ENCODE results near the gene SMG6. TPM values are rescaled to one million over a fixed set of nuclear protein-coding genes. Genes with fewer than 3 reads are reported as not detected.

SMG6 gene
- total RNA-seq, 1 experiment from 2014 or later, result 36.1 TPM

- intact Hi-C loops (cut with micrococcal nuclease; ENCODE audit: unreplicated experiment), result no loop called here
- ChIA-PET POLR2A (ENCODE audit: low non-redundant PET) (no interaction called here), CTCF (no interaction called here)
- TF ChIP-seq EZH2 (IDR thresholded peaks at IDR 0.05; ENCODE audit: borderline replicate concordance, low read depth, low read length, poor library complexity, severe bottlenecking), result no peak
- TF ChIP-seq, protein P1, sequence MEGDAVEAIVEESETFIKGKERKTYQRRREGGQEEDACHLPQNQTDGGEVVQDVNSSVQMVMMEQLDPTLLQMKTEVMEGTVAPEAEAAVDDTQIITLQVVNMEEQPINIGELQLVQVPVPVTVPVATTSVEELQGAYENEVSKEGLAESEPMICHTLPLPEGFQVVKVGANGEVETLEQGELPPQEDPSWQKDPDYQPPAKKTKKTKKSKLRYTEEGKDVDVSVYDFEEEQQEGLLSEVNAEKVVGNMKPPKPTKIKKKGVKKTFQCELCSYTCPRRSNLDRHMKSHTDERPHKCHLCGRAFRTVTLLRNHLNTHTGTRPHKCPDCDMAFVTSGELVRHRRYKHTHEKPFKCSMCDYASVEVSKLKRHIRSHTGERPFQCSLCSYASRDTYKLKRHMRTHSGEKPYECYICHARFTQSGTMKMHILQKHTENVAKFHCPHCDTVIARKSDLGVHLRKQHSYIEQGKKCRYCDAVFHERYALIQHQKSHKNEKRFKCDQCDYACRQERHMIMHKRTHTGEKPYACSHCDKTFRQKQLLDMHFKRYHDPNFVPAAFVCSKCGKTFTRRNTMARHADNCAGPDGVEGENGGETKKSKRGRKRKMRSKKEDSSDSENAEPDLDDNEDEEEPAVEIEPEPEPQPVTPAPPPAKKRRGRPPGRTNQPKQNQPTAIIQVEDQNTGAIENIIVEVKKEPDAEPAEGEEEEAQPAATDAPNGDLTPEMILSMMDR (conservative IDR thresholded peaks at IDR 0.05; ENCODE audit: low read depth, low read length), result no peak
- Histone ChIP-seq H3K27ac (ENCODE audit: low read depth, low read length, poor library complexity, severe bottlenecking) (no peak overlapping the region), H3K4me1 (ENCODE audit: insufficient read depth, low read length, poor library complexity, severe bottlenecking) (peaks cover 12% of the 10 kb centered on the region), H3K36me3 (ENCODE audit: insufficient read depth, low read length, poor library complexity, severe bottlenecking) (no peaks in the 10 kb centered on the region), H3K4me3 (ENCODE audit: low read depth, low read length, poor library complexity, severe bottlenecking) (no peak overlapping the region), H3K9me3 (ENCODE audit: low read depth, low read length, poor library complexity, severe bottlenecking) (no peaks in the 10 kb centered on the region), H3K27me3 (replicated peaks; ENCODE audit: insufficient read depth, low read depth, low read length, poor library complexity) (peaks cover 13% of the 10 kb centered on the region)
- BruUV-seq (replicated peaks), result no TSS peak
- DNase-seq (ENCODE audit: low spot score), result no peak
Observed at GRCh38 chr17:2020721-2021120, 282.9 kb downstream of the SMG6 start.

DNA sequence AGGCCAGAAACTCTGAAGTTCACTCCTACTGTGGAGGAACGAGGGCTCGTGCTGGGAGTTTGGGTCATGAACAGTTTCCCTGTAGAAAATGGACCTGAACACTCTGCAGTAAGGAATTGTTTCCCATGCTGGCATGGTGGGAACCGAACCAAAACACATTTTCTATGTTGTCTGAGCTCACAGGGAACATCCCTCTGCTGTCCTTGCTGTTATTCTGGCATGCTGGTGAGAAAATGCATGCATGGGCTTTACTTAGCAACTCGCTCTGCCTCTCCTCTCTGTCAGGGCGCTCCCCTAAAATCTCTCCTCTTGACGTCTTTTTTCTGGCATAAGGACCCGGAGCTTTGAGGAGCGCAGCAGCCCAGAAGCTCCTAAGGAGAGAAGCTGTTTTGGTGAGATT lies 283.9 kb downstream of the SMG6 start:
- peaks cover 10% of the 10 kb centered on the region for H3K4me1 ChIP-seq (ENCODE audit: insufficient read depth, low read length, poor library complexity, severe bottlenecking)
- H3K4me3 ChIP-seq (ENCODE audit: low read depth, low read length, poor library complexity, severe bottlenecking), result no peak overlapping the region
- CTCF ChIA-PET, result interaction anchor here (0.6 kb wide), 1 partner anchor 22 kb away, joined by 4 read pairs; no protein-coding TSS in a partner anchor
- H3K36me3 ChIP-seq (ENCODE audit: insufficient read depth, low read length, poor library complexity, severe bottlenecking), result no peaks in the 10 kb centered on the region
- intact Hi-C loops (cut with micrococcal nuclease; ENCODE audit: unreplicated experiment), result no loop called here
- no peak overlapping the region for H3K27ac ChIP-seq (ENCODE audit: low read depth, low read length, poor library complexity, severe bottlenecking)
- H3K9me3 ChIP-seq (ENCODE audit: low read depth, low read length, poor library complexity, severe bottlenecking), result no peaks in the 10 kb centered on the region
- DNase-seq (ENCODE audit: low spot score), result no peak
- TF ChIP-seq EZH2 (IDR thresholded peaks at IDR 0.05; ENCODE audit: borderline replicate concordance, low read depth, low read length, poor library complexity, severe bottlenecking), result no peak
- TF ChIP-seq, protein P1 (conservative IDR thresholded peaks at IDR 0.05; ENCODE audit: low read depth, low read length), result no peak
- POLR2A ChIA-PET (ENCODE audit: low non-redundant PET), result no interaction called here
- H3K27me3 ChIP-seq (replicated peaks; ENCODE audit: insufficient read depth, low read depth, low read length, poor library complexity), result peaks cover 10% of the 10 kb centered on the region
- BruUV-seq (replicated peaks), result no TSS peak

GRCh38 chr17:2018716-2019510 lies 284.7 kb downstream of the SMG6 start:
- POLR2A ChIA-PET (ENCODE audit: low non-redundant PET), result no interaction called here
- TF ChIP-seq, protein P1 (conservative IDR thresholded peaks at IDR 0.05; ENCODE audit: low read depth, low read length), result no peak
- TF ChIP-seq EZH2 (IDR thresholded peaks at IDR 0.05; ENCODE audit: borderline replicate concordance, low read depth, low read length, poor library complexity, severe bottlenecking), result no peak
- H3K4me3 ChIP-seq (ENCODE audit: low read depth, low read length, poor library complexity, severe bottlenecking), result no peak overlapping the region
- CTCF ChIA-PET, result no interaction called here
- intact Hi-C loops (cut with micrococcal nuclease; ENCODE audit: unreplicated experiment), result no loop called here
- no peak for DNase-seq (ENCODE audit: low spot score)
- H3K36me3 ChIP-seq (ENCODE audit: insufficient read depth, low read length, poor library complexity, severe bottlenecking), result no peaks in the 10 kb centered on the region
- no peak overlapping the region for H3K27ac ChIP-seq (ENCODE audit: low read depth, low read length, poor library complexity, severe bottlenecking)
- H3K4me1 ChIP-seq (ENCODE audit: insufficient read depth, low read length, poor library complexity, severe bottlenecking), result peaks cover 4% of the 10 kb centered on the region
- no TSS peak for BruUV-seq (replicated peaks)
- H3K9me3 ChIP-seq (ENCODE audit: low read depth, low read length, poor library complexity, severe bottlenecking), result no peaks in the 10 kb centered on the region
- peaks cover 2% of the 10 kb centered on the region for H3K27me3 ChIP-seq (replicated peaks; ENCODE audit: insufficient read depth, low read depth, low read length, poor library complexity)
